Uterus (tissue), 2 donors: ENCODE measurements around the gene PICK1.

ENCODE experiments used
- POLR2A ChIP-seq, 2 donors: fragments of 450-650 bp; IDR thresholded peaks; one replicate each; pipeline ENCODE4 v1.6.1; 2016; ENCODE audit warnings: antibody characterized with exemption in 2 of 2, mild to moderate bottlenecking in 1 of 2, moderate library complexity in 1 of 2
- TF ChIP-seq, protein P1 (sequence below), 4 experiments: fragments of 200-600 bp in 2 of 4; fragments of 450-650 bp in 2 of 4; sonication (generic) in 2 of 4; IDR thresholded peaks; one replicate each; pipeline ENCODE4 v1.5.1; 2016 to 2019; ENCODE audit warnings: antibody characterized with exemption in 4 of 4, mild to moderate bottlenecking in 2 of 4, moderate library complexity in 1 of 4

DNA sequence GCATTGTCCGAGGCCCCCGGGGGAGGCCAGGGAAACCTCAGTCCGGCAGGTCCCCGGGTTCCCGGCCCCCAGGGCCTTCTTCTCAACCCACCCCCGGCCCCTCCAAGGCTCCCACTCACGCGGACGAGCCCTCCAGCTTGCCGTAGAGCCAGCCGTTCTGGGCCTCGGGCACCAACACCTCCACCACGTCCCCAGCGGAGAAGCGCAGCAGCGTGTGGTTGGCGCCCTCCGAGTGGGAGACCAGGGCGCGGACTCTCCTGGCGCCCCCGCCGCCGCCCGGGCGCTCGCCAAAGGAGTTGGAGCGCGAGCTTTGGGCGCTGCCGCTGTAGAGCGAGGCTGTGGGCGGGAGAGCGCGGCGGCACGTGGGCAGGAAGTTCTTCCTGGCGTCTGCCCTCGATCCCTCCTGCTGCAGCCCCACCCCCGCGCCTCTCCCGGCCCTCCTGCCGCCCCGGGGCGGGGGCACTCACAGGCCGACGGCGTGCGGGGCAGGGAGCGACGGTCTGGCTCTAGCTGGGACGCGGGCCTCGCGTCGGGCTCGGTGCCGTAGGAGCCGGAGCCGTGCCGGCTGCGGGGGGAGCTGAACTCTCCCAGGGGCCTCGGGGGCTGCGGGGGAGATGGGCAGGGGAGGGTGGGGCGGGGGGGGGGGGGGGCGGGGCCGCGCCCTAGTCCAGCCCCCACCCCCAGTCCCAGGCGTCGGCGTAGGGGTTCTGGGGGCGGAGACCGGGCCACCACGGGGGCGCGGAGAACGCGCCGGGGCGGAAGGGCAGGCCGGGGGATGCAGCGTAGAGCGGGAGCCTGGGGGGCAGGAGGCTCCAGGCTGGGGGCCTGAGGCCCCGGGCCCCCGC is 31.6 kb downstream of the PICK1 start:
- no peak for TF ChIP-seq POLR2A (IDR thresholded peaks at IDR 0.05)
- TF ChIP-seq, protein P1, sequence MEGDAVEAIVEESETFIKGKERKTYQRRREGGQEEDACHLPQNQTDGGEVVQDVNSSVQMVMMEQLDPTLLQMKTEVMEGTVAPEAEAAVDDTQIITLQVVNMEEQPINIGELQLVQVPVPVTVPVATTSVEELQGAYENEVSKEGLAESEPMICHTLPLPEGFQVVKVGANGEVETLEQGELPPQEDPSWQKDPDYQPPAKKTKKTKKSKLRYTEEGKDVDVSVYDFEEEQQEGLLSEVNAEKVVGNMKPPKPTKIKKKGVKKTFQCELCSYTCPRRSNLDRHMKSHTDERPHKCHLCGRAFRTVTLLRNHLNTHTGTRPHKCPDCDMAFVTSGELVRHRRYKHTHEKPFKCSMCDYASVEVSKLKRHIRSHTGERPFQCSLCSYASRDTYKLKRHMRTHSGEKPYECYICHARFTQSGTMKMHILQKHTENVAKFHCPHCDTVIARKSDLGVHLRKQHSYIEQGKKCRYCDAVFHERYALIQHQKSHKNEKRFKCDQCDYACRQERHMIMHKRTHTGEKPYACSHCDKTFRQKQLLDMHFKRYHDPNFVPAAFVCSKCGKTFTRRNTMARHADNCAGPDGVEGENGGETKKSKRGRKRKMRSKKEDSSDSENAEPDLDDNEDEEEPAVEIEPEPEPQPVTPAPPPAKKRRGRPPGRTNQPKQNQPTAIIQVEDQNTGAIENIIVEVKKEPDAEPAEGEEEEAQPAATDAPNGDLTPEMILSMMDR (IDR thresholded peaks at IDR 0.05) = no peak
